Measurements from ENCODE around the gene THSD7A.

The THSD7A gene

GRCh38 chr7:11830582-11831155 is 1.3 kb downstream of the THSD7A start:
- TF ChIP-seq, protein P1, sequence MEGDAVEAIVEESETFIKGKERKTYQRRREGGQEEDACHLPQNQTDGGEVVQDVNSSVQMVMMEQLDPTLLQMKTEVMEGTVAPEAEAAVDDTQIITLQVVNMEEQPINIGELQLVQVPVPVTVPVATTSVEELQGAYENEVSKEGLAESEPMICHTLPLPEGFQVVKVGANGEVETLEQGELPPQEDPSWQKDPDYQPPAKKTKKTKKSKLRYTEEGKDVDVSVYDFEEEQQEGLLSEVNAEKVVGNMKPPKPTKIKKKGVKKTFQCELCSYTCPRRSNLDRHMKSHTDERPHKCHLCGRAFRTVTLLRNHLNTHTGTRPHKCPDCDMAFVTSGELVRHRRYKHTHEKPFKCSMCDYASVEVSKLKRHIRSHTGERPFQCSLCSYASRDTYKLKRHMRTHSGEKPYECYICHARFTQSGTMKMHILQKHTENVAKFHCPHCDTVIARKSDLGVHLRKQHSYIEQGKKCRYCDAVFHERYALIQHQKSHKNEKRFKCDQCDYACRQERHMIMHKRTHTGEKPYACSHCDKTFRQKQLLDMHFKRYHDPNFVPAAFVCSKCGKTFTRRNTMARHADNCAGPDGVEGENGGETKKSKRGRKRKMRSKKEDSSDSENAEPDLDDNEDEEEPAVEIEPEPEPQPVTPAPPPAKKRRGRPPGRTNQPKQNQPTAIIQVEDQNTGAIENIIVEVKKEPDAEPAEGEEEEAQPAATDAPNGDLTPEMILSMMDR (IDR thresholded peaks at IDR 0.05; ENCODE audit: low read depth, low read length) = no peak
- H3K4me3 ChIP-seq (ENCODE audit: low read depth, low read length) = peak overlapping the region; percentile 56

GRCh38 chr7:11829954-11830353 is 2.0 kb downstream of the THSD7A start:
- TF ChIP-seq, protein P1 (IDR thresholded peaks at IDR 0.05; ENCODE audit: low read depth, low read length) = no peak
- H3K4me3 ChIP-seq (ENCODE audit: low read depth, low read length) = no peak overlapping the region

DNA sequence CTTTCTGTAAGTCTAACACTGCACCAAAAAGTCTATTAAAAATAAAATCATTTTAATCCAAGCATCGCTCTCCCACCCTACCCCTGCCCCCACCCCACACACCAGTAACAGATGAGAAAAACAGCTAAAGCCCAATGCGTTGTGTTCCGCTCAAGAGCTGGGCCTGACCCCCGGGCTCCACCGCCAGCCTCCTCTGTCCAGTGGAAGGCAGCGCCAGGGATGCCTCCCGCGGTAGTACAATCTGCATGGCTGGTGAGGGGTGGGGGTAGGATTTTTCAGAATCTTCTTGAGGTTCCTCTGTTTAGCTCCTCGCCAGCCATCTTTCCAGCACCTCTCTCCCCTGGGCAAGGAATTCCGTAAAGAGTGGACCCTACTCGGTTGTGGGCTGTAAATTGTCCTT is 12.1 kb downstream of the THSD7A start:
- TF ChIP-seq, protein P1 (IDR thresholded peaks at IDR 0.05; ENCODE audit: low read depth, low read length) = no peak
- no peak overlapping the region for H3K4me3 ChIP-seq (ENCODE audit: low read depth, low read length)

GRCh38 chr7:11819271-11819670 is 12.7 kb downstream of the THSD7A start:
- H3K4me3 ChIP-seq (ENCODE audit: low read depth, low read length) = no peak overlapping the region
- TF ChIP-seq, protein P1 (IDR thresholded peaks at IDR 0.05; ENCODE audit: low read depth, low read length) = no peak

DNA sequence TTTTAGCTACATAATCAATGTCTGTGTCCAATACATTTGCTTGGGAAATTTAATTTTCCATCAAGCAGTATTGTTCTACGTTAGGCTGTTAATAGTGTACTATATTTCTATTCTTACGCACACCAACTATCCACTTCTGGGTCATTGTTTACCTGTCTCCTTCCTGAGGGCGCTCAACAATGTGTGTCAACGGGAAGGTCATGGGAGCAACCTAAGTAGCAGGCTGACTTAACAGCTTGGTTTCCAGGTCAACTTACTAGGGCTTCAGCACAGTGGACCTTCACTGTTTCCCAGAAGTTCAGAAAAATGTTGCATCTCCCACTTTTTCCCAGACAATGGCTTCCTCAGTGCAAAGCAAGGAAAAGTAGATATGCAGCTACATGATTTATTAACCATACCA is 13.7 kb downstream of the THSD7A start:
- no peak overlapping the region for H3K4me3 ChIP-seq (ENCODE audit: low read depth, low read length)
- TF ChIP-seq, protein P1 (IDR thresholded peaks at IDR 0.05; ENCODE audit: low read depth, low read length) = no peak

GRCh38 chr7:11817111-11817740 is 14.8 kb downstream of the THSD7A start:
- TF ChIP-seq, protein P1 (IDR thresholded peaks at IDR 0.05; ENCODE audit: low read depth, low read length) = no peak
- no peak overlapping the region for H3K4me3 ChIP-seq (ENCODE audit: low read depth, low read length)

GRCh38 chr7:11811709-11812108 is 20.3 kb downstream of the THSD7A start:
- TF ChIP-seq, protein P1 (IDR thresholded peaks at IDR 0.05; ENCODE audit: low read depth, low read length) = no peak
- H3K4me3 ChIP-seq (ENCODE audit: low read depth, low read length) = no peak overlapping the region
